Sigmoid colon (tissue), 7 donors: Measurements from ENCODE around the gene SIGLEC5. TPM values are rescaled to one million over a fixed set of nuclear protein-coding genes. Genes with fewer than 3 reads are reported as not detected.

Source experiments
- DNase-seq: peaks from one replicate; pipeline ENCODE4 v3.0.0-alpha.2; 2019
- H3K27ac ChIP-seq, 4 donors: fragments of 200-600 bp; sonication (generic); one replicate each; pipeline ENCODE4 v1.5.1; 2016 to 2019; ENCODE audit warnings: mild to moderate bottlenecking in 1 of 4
- H3K27me3 ChIP-seq, 3 donors: fragments of 200-600 bp; sonication (generic); one replicate each; pipeline ENCODE4 v1.5.1; 2019; ENCODE audit warnings: mild to moderate bottlenecking in 1 of 3
- H3K36me3 ChIP-seq, 4 donors: fragments of 200-600 bp; sonication (generic); one replicate each; pipeline ENCODE4 v1.5.1; 2016 to 2019
- H3K4me1 ChIP-seq, 4 donors: fragments of 200-600 bp; sonication (generic); one replicate each; pipeline ENCODE4 v1.5.1; 2017 to 2019
- H3K4me3 ChIP-seq, 4 donors: fragments of 200-600 bp; sonication (generic); one replicate each; pipeline ENCODE4 v1.5.1; 2017 to 2019; ENCODE audit warnings: mild to moderate bottlenecking in 2 of 4, moderate library complexity in 1 of 4
- H3K9me3 ChIP-seq, 4 donors: fragments of 200-600 bp in 3 of 4; sonication (generic) in 3 of 4; one replicate each; pipeline versions ENCODE4 v1.5.1 to v1.6.1; 2013 to 2019
- EP300 ChIP-seq, 4 donors: sonication (generic); formaldehyde crosslinking; IDR thresholded peaks; one replicate each; pipeline ENCODE4 v1.6.1; 2017; ENCODE audit warnings: antibody characterized with exemption in 4 of 4
- POLR2A ChIP-seq, 2 donors: fragments of 450-650 bp; IDR thresholded peaks; one replicate each; pipeline ENCODE4 v1.6.1; 2016; ENCODE audit warnings: antibody characterized with exemption in 2 of 2, mild to moderate bottlenecking in 2 of 2, moderate library complexity in 2 of 2
- POLR2AphosphoS5 ChIP-seq, 4 donors: sonication (generic); formaldehyde crosslinking; IDR thresholded peaks; one replicate each; pipeline ENCODE4 v1.6.1; 2017; ENCODE audit warnings: antibody characterized with exemption in 4 of 4
- whole genome bisulfite sequencing, 2 donors: extraction: QIAGEN DNeasy Blood & Tissue Kit; methylation state at CpG; one replicate each; pipeline ENCODE4 v1.1.7; 2013; 5-methylcytosine and 5-hydroxymethylcytosine counted together
- intact Hi-C: fragments of 100-400 bp; cut with DNase I; formaldehyde crosslinking; loops from one replicate; pipeline ENCODE4 v1.15.1; 2023
- polyA plus RNA-seq, 3 donors: library from polyadenylated mRNA; stranded (reverse); fragments of 200-250 nt; gene quantifications; one replicate each; pipeline ENCODE4 v1.2.3, GENCODE V29; 2013
- total RNA-seq, 4 donors: library from RNA; depleted of rRNA; stranded (reverse); fragments of >200 nt; gene quantifications; one replicate each; pipeline ENCODE4 v1.1.0, GENCODE V29; 2016
- TF ChIP-seq, protein P1 (sequence below), 4 experiments: fragments of 450-650 bp in 3 of 4; fragments of 200-600 bp in 1 of 4; IDR thresholded peaks; one replicate each; pipeline ENCODE4 v1.5.1; 2016 to 2019; ENCODE audit warnings: antibody characterized with exemption in 4 of 4, mild to moderate bottlenecking in 3 of 4, moderate library complexity in 2 of 4
- donor health status: healthy with polysubstance abuse.
- donor health status: Bipolar disorder and iron deficiency.
- donor health status: healthy.

The SIGLEC5 gene
- total and polyA plus RNA-seq, 7 donors: 0.36 to 0.68 (median 0.52) TPM; not detected in 3

DNA sequence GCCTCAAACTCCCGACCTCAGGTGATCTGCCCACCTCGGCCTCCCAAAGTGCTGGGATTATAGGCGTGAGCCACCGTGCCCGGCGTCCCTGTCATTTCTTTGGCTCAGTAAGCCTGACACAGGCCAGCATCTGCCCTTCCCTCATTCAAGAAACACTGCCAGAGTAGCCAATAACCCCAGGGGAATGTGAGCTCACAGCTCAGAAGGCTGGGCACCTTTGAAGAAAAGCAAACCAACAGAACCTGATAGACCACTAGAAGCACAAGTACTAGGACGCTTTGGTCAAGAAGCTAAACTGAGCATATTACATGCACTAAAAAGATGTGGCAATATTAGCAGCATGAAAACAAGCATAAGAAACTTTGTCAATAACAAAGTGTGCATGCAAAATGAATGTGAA is 14.2 kb downstream of the SIGLEC5 start:
- H3K9me3 ChIP-seq: peaks cover 0 to 6% (median 0%) of the 10 kb centered on the region in 4 donors
- 86 to 88% methylated on average over 7 of the region's 7 CpGs for WGBS, 2 donors
- H3K4me1 ChIP-seq: no peaks in the 10 kb centered on the region
- no peak for TF ChIP-seq POLR2AphosphoS5 (IDR thresholded peaks at IDR 0.05)
- no peak for TF ChIP-seq EP300 (IDR thresholded peaks at IDR 0.05)
- TF ChIP-seq, protein P1, sequence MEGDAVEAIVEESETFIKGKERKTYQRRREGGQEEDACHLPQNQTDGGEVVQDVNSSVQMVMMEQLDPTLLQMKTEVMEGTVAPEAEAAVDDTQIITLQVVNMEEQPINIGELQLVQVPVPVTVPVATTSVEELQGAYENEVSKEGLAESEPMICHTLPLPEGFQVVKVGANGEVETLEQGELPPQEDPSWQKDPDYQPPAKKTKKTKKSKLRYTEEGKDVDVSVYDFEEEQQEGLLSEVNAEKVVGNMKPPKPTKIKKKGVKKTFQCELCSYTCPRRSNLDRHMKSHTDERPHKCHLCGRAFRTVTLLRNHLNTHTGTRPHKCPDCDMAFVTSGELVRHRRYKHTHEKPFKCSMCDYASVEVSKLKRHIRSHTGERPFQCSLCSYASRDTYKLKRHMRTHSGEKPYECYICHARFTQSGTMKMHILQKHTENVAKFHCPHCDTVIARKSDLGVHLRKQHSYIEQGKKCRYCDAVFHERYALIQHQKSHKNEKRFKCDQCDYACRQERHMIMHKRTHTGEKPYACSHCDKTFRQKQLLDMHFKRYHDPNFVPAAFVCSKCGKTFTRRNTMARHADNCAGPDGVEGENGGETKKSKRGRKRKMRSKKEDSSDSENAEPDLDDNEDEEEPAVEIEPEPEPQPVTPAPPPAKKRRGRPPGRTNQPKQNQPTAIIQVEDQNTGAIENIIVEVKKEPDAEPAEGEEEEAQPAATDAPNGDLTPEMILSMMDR (IDR thresholded peaks at IDR 0.05): no peak
- no peak for TF ChIP-seq POLR2A (IDR thresholded peaks at IDR 0.05)
- no peak overlapping the region for H3K4me3 ChIP-seq
- intact Hi-C loops: no loop called here
- no peak overlapping the region for H3K27ac ChIP-seq
- no peak for DNase-seq
- H3K36me3 ChIP-seq: no peaks in the 10 kb centered on the region
- H3K27me3 ChIP-seq: peaks cover 0 to 44% (median 0%) of the 10 kb centered on the region in 3 donors

DNA sequence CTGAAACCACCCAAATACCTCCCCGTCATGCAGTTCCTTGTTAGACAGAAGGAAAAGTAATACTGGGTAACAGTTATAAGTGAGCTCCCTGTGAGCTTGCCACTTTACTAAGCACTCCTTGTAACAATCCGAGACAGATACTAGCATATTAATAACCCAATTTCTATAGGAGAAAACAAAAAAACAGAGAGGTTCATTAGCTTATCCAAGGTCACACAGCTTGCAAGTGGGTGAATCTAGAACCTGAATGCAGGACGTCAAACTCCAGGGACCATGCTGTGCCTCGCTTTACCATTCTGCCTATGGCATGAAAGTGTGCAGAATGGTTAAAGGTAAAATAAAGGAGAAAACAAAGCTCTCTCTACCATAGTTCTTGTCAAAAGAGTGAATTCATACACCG is 15.4 kb downstream of the SIGLEC5 start:
- no peak overlapping the region for H3K27ac ChIP-seq
- no peak overlapping the region for H3K4me3 ChIP-seq
- TF ChIP-seq POLR2A (IDR thresholded peaks at IDR 0.05): no peak
- H3K36me3 ChIP-seq: no peaks in the 10 kb centered on the region
- H3K4me1 ChIP-seq: no peaks in the 10 kb centered on the region
- WGBS, 2 donors: 64 to 67% methylated on average over 5 of the region's 5 CpGs
- intact Hi-C loops: no loop called here
- peaks cover 0 to 44% (median 0%) of the 10 kb centered on the region in 3 donors for H3K27me3 ChIP-seq
- no peak for DNase-seq
- peaks cover 0 to 6% (median 0%) of the 10 kb centered on the region in 4 donors for H3K9me3 ChIP-seq

DNA sequence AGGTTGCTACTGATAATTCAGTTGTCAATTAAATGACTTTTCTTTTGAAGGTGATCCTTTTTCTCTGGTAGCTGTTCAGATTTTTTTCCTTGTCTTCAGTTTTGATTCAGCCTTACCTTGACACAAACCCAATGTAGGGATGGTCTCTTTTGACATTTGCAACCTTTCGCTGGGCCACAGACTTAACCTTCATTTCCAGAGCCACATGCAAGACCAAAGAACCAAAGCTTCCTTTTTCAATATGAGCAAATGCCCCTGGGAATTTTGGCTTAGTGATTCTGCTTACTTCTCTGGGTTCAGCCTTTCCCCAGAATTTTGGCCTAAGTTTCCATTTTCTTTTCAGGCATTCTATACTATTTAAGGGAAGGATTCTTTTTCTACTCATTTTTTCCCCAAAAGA is 19.6 kb downstream of the SIGLEC5 start:
- peaks cover 0 to 6% (median 0%) of the 10 kb centered on the region in 4 donors for H3K9me3 ChIP-seq
- H3K27ac ChIP-seq: no peak overlapping the region
- H3K27me3 ChIP-seq: peaks cover 0 to 38% (median 0%) of the 10 kb centered on the region in 3 donors
- H3K4me1 ChIP-seq: no peaks in the 10 kb centered on the region
- no peaks in the 10 kb centered on the region for H3K36me3 ChIP-seq
- TF ChIP-seq POLR2AphosphoS5 (IDR thresholded peaks at IDR 0.05) (no peak), POLR2A (IDR thresholded peaks at IDR 0.05) (no peak), EP300 (IDR thresholded peaks at IDR 0.05) (no peak)
- TF ChIP-seq, protein P1 (IDR thresholded peaks at IDR 0.05): no peak
- H3K4me3 ChIP-seq: no peak overlapping the region
- no peak for DNase-seq
- intact Hi-C loops: no loop called here
- 87 to 89% methylated on average over 1 of the region's 1 CpG for WGBS, 2 donors

DNA sequence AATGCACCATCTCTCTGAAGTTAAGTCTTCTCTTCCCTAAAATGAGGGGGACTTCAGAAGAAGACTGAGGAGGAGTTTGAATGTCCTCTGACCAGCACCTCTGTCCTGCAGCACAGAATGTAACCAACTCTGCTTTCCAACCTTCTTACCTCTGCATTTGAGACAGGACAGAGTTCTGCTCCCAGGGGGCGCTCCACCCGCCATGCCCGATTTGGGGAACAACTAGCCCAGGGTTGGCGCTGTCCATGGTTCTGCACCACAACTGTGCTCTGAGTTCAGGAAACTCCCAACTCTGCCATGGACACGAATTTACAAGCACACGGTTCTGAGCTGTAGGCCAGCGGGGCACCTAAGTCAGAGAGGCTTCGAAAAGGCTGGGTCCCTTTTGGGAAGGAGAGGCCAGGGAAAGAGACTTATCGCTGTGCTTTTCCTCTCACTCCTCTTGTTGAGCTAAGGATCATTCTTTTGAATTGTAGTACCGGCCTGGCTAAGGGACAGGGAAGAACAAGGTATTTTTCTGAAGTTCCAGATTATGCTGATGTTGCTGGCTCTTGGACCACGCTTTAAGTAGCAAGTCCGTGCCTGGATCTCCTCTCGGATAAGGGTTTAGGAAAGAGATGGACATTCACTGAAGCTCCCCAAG is 22.2 kb downstream of the SIGLEC5 start:
- no peaks in the 10 kb centered on the region for H3K4me1 ChIP-seq
- intact Hi-C loops: no loop called here
- H3K27me3 ChIP-seq: peaks cover 0 to 14% (median 0%) of the 10 kb centered on the region in 3 donors
- H3K27ac ChIP-seq: no peak overlapping the region
- no peak for DNase-seq
- TF ChIP-seq POLR2AphosphoS5 (IDR thresholded peaks at IDR 0.05): no peak
- no peak for TF ChIP-seq EP300 (IDR thresholded peaks at IDR 0.05)
- TF ChIP-seq POLR2A (IDR thresholded peaks at IDR 0.05): no peak
- TF ChIP-seq, protein P1 (IDR thresholded peaks at IDR 0.05): no peak
- H3K9me3 ChIP-seq: peaks cover 0 to 5% (median 0%) of the 10 kb centered on the region in 4 donors
- WGBS, 2 donors: 28 to 31% methylated on average over 13 of the region's 13 CpGs
- no peak overlapping the region for H3K4me3 ChIP-seq
- no peaks in the 10 kb centered on the region for H3K36me3 ChIP-seq

DNA sequence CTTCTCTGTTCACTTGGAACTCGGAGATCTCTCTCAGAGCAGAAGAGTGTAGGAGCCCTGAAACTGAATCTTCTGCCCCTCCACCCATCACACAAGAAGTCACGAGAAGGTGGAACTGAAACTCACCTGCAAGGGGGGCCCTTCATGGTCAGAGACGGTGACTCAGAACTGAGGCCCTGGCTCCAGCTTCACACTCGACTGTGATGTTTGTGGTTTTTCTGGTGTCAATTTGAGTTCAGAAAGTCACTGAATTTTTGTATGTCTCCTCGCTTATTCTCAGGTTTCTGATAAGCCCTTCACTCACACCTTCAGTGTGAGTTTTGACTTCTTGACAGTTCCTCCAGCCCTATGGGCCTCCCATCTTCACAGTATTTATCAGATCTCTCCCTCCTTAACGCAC is 23.1 kb downstream of the SIGLEC5 start:
- no peaks in the 10 kb centered on the region for H3K4me1 ChIP-seq
- H3K27ac ChIP-seq: no peak overlapping the region
- no peak for TF ChIP-seq EP300 (IDR thresholded peaks at IDR 0.05)
- no peak for TF ChIP-seq POLR2A (IDR thresholded peaks at IDR 0.05)
- TF ChIP-seq POLR2AphosphoS5 (IDR thresholded peaks at IDR 0.05): no peak
- TF ChIP-seq, protein P1 (IDR thresholded peaks at IDR 0.05): no peak
- no peaks in the 10 kb centered on the region for H3K36me3 ChIP-seq
- peaks cover 0 to 8% (median 0%) of the 10 kb centered on the region in 3 donors for H3K27me3 ChIP-seq
- no peaks in the 10 kb centered on the region for H3K9me3 ChIP-seq
- no peak for DNase-seq
- 47 to 63% methylated on average over 6 of the region's 6 CpGs for WGBS, 2 donors
- H3K4me3 ChIP-seq: no peak overlapping the region
- intact Hi-C loops: no loop called here
